Activated naive CD8-positive, alpha-beta T cell treated with anti-CD3 and anti-CD28 coated beads for 36 hours (primary cell): ENCODE measurements around the gene GOT2. TPM values are rescaled to one million over a fixed set of nuclear protein-coding genes. Genes with fewer than 3 reads are reported as not detected.
A peak's percentile ranks its signal among the peaks of the same experiment; 100 is the strongest.
"Not testable (repeated sequence)": the region's sequence is repeated elsewhere in the genome, so short reads cannot be mapped to it uniquely, and the experiment has no call there.

Source experiments
- DNase-seq: peaks from one replicate; pipeline ENCODE4 v3.0.0; 2021
- H3K27ac Mint-ChIP-seq: one replicate; pipeline ENCODE4 v1.8.0; 2022; ENCODE audit warnings: mild to moderate bottlenecking, moderate library complexity, mixed read lengths
- H3K27me3 Mint-ChIP-seq: one replicate; pipeline ENCODE4 v1.8.0; 2022; ENCODE audit warnings: mild to moderate bottlenecking, mixed read lengths
- H3K36me3 Mint-ChIP-seq: one replicate; pipeline ENCODE4 v1.8.0; 2021; ENCODE audit warnings: mild to moderate bottlenecking, mixed read lengths
- H3K4me1 Mint-ChIP-seq: one replicate; pipeline ENCODE4 v1.8.0; 2021; ENCODE audit warnings: mixed read lengths
- H3K4me3 Mint-ChIP-seq: one replicate; pipeline ENCODE4 v1.8.0; 2022; ENCODE audit warnings: mild to moderate bottlenecking, moderate library complexity, mixed read lengths
- H3K9me3 Mint-ChIP-seq: one replicate; pipeline ENCODE4 v1.8.0; 2022; ENCODE audit warnings: mixed read lengths
- total RNA-seq, 2 experiments: library from RNA; stranded (reverse); gene quantifications; one replicate each; pipeline ENCODE4 v1.2.3, GENCODE V29; 2021

GOT2 gene
- 100 to 1,000 TPM; 162 to 165 TPM for total RNA-seq

GRCh38 chr16:58733671-58734458 is at the start of gene GOT2:
Gene GOT2, minus strand, starts transcription at chr16:58734316. Its CDS starts 88 bp downstream, at chr16:58734228.
- peak; percentile 88 for DNase-seq
- H3K9me3 Mint-ChIP-seq = no peaks in the 10 kb centered on the region
- peak within 1 kb of the TSS; percentile 99 for H3K27ac Mint-ChIP-seq
- H3K4me1 Mint-ChIP-seq = peaks cover 34% of the 10 kb centered on the region
- no peaks in the 10 kb centered on the region for H3K27me3 Mint-ChIP-seq
- peak within 1 kb of the TSS; percentile 99 for H3K4me3 Mint-ChIP-seq
- peaks cover 17% of the 10 kb centered on the region for H3K36me3 Mint-ChIP-seq

- H3K4me1 Mint-ChIP-seq, H3K27ac Mint-ChIP-seq, H3K4me3 Mint-ChIP-seq, H3K36me3 Mint-ChIP-seq, H3K9me3 Mint-ChIP-seq, DNase-seq, H3K27me3 Mint-ChIP-seq: not testable (repeated sequence)
Measured at GRCh38 chr16:58779291-58779690, 45.2 kb upstream of the GOT2 start.

GRCh38 chr16:58773870-58774269 is 39.8 kb upstream of the GOT2 start:
- Mint-ChIP-seq H3K27me3 (peaks cover 4% of the 10 kb centered on the region), H3K9me3 (no peaks in the 10 kb centered on the region), H3K4me1 (no peaks in the 10 kb centered on the region), H3K4me3 (no peak overlapping the region), H3K27ac (no peak overlapping the region), H3K36me3 (no peaks in the 10 kb centered on the region)
- DNase-seq = no peak

GRCh38 chr16:58768145-58768544 is 34.0 kb upstream of the GOT2 start:
- no peaks in the 10 kb centered on the region for H3K27me3 Mint-ChIP-seq
- no peaks in the 10 kb centered on the region for H3K36me3 Mint-ChIP-seq
- DNase-seq = no peak
- no peak overlapping the region for H3K4me3 Mint-ChIP-seq
- no peak overlapping the region for H3K27ac Mint-ChIP-seq
- no peaks in the 10 kb centered on the region for H3K4me1 Mint-ChIP-seq
- H3K9me3 Mint-ChIP-seq = no peaks in the 10 kb centered on the region

- Mint-ChIP-seq H3K36me3 (no peaks in the 10 kb centered on the region), H3K4me3 (no peak overlapping the region), H3K9me3 (no peaks in the 10 kb centered on the region), H3K27me3 (no peaks in the 10 kb centered on the region), H3K4me1 (no peaks in the 10 kb centered on the region), H3K27ac (no peak overlapping the region)
- DNase-seq = no peak
Measured at GRCh38 chr16:58767581-58767980, 33.5 kb upstream of the GOT2 start.

- H3K36me3 Mint-ChIP-seq = no peaks in the 10 kb centered on the region
- DNase-seq = no peak
- H3K4me1 Mint-ChIP-seq = peaks cover 8% of the 10 kb centered on the region
- no peaks in the 10 kb centered on the region for H3K9me3 Mint-ChIP-seq
- no peaks in the 10 kb centered on the region for H3K27me3 Mint-ChIP-seq
- no peak overlapping the region for H3K4me3 Mint-ChIP-seq
- no peak overlapping the region for H3K27ac Mint-ChIP-seq
Measured at GRCh38 chr16:58756650-58757332, 22.7 kb upstream of the GOT2 start.

GRCh38 chr16:58755989-58756649 is 22.0 kb upstream of the GOT2 start:
- peak; percentile 73 for DNase-seq
- H3K4me3 Mint-ChIP-seq = peak overlapping the region; percentile 46
- no peaks in the 10 kb centered on the region for H3K36me3 Mint-ChIP-seq

GRCh38 chr16:58753711-58754134 is 19.6 kb upstream of the GOT2 start:
- no peaks in the 10 kb centered on the region for H3K36me3 Mint-ChIP-seq
- H3K27me3 Mint-ChIP-seq = no peaks in the 10 kb centered on the region
- peaks cover 8% of the 10 kb centered on the region for H3K4me1 Mint-ChIP-seq
- H3K27ac Mint-ChIP-seq = no peak overlapping the region
- DNase-seq = no peak
- H3K9me3 Mint-ChIP-seq = no peaks in the 10 kb centered on the region
- H3K4me3 Mint-ChIP-seq = no peak overlapping the region

More at GRCh38 chr16:58755989-58756649, 22.0 kb upstream of the GOT2 start:
- Mint-ChIP-seq H3K4me1 (peaks cover 8% of the 10 kb centered on the region), H3K9me3 (no peaks in the 10 kb centered on the region), H3K27ac (peak overlapping the region; percentile 23), H3K27me3 (no peaks in the 10 kb centered on the region)

GRCh38 chr16:58744497-58744896 is 10.4 kb upstream of the GOT2 start:
- Mint-ChIP-seq H3K4me1 (no peaks in the 10 kb centered on the region), H3K36me3 (no peaks in the 10 kb centered on the region), H3K27ac (no peak overlapping the region), H3K27me3 (no peaks in the 10 kb centered on the region), H3K4me3 (no peak overlapping the region), H3K9me3 (no peaks in the 10 kb centered on the region)
- DNase-seq = no peak

- H3K36me3 Mint-ChIP-seq = no peaks in the 10 kb centered on the region
- no peak for DNase-seq
- no peaks in the 10 kb centered on the region for H3K9me3 Mint-ChIP-seq
- no peak overlapping the region for H3K27ac Mint-ChIP-seq
- no peaks in the 10 kb centered on the region for H3K27me3 Mint-ChIP-seq
- H3K4me3 Mint-ChIP-seq = no peak overlapping the region
- no peaks in the 10 kb centered on the region for H3K4me1 Mint-ChIP-seq
Measured at GRCh38 chr16:58741976-58742375, 7.9 kb upstream of the GOT2 start.

- H3K4me3 Mint-ChIP-seq = no peak overlapping the region
- H3K27me3 Mint-ChIP-seq = no peaks in the 10 kb centered on the region
- no peaks in the 10 kb centered on the region for H3K9me3 Mint-ChIP-seq
- H3K36me3 Mint-ChIP-seq = no peaks in the 10 kb centered on the region
- H3K27ac Mint-ChIP-seq = no peak overlapping the region
- peaks cover 2% of the 10 kb centered on the region for H3K4me1 Mint-ChIP-seq
- DNase-seq = no peak
Measured at GRCh38 chr16:58741166-58741565, 7.0 kb upstream of the GOT2 start.

GRCh38 chr16:58738672-58739296 is 4.7 kb upstream of the GOT2 start:
- H3K36me3 Mint-ChIP-seq = peaks cover under 1% of the 10 kb centered on the region
- H3K27me3 Mint-ChIP-seq = no peaks in the 10 kb centered on the region
- no peak overlapping the region for H3K4me3 Mint-ChIP-seq

GRCh38 chr16:58736341-58736740 is 2.2 kb upstream of the GOT2 start:
- not testable (repeated sequence) for DNase-seq, H3K9me3 Mint-ChIP-seq, H3K4me3 Mint-ChIP-seq, H3K27me3 Mint-ChIP-seq, H3K27ac Mint-ChIP-seq
- Mint-ChIP-seq H3K4me1 (peaks cover 22% of the 10 kb centered on the region), H3K36me3 (peaks cover 16% of the 10 kb centered on the region)

More at GRCh38 chr16:58738672-58739296, 4.7 kb upstream of the GOT2 start:
- DNase-seq = no peak
- no peak overlapping the region for H3K27ac Mint-ChIP-seq
- no peaks in the 10 kb centered on the region for H3K9me3 Mint-ChIP-seq
- H3K4me1 Mint-ChIP-seq = peaks cover 6% of the 10 kb centered on the region

- H3K4me3 Mint-ChIP-seq = peak overlapping the region; percentile 99
- H3K27me3 Mint-ChIP-seq = no peaks in the 10 kb centered on the region
- peaks cover 17% of the 10 kb centered on the region for H3K36me3 Mint-ChIP-seq
- no peaks in the 10 kb centered on the region for H3K9me3 Mint-ChIP-seq
- peak overlapping the region; percentile 99 for H3K27ac Mint-ChIP-seq
- no peak for DNase-seq
- H3K4me1 Mint-ChIP-seq = peaks cover 34% of the 10 kb centered on the region
Measured at GRCh38 chr16:58734459-58734787, 307 bp upstream of the GOT2 start.

GRCh38 chr16:58733248-58733670 is 857 bp downstream of the GOT2 start:
- Mint-ChIP-seq H3K27me3 (no peaks in the 10 kb centered on the region), H3K27ac (peak overlapping the region; percentile 96), H3K4me1 (peaks cover 34% of the 10 kb centered on the region), H3K36me3 (peaks cover 17% of the 10 kb centered on the region), H3K4me3 (peak overlapping the region; percentile 99), H3K9me3 (no peaks in the 10 kb centered on the region)
- no peak for DNase-seq
